Stimulated activated CD4-positive, alpha-beta T cell treated with anti-CD3 and anti-CD28 coated beads, Interleukin-15, amount 100 ng/mL, for 1 hour (primary cell): ENCODE results near the gene CDRT15L2.
"Not testable (repeated sequence)": the region's sequence is repeated elsewhere in the genome, so short reads cannot be mapped to it uniquely, and the experiment has no call there.

Experiments used
- DNase-seq, 2 donors: peaks; one replicate each; pipeline ENCODE4 v3.0.0-alpha.2; 2020; ENCODE audit warnings: low read depth in 1 of 2, low spot score in 1 of 2

Gene CDRT15L2

DNA sequence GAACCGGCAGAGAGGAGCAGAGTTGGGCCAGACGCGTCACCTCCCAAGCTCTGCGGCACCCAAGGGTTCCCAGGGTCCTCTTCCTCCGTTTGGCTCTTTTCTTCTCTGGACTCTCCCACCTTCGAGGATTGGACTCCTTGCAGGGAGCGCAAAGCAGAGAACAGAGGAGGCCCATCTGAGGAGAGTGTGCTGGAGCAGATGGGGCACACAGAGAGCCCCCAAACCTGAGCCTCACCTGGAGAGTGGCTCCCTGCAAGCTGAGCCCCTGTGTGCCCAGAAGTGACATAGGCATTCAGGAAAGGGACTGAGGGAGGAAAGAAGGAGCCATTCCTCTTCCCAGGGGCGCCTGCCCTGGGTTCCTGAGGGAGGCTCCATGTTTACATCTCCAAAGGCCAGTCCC lies 6.3 kb upstream of the CDRT15L2 start:
- DNase-seq: not testable (repeated sequence)

DNA sequence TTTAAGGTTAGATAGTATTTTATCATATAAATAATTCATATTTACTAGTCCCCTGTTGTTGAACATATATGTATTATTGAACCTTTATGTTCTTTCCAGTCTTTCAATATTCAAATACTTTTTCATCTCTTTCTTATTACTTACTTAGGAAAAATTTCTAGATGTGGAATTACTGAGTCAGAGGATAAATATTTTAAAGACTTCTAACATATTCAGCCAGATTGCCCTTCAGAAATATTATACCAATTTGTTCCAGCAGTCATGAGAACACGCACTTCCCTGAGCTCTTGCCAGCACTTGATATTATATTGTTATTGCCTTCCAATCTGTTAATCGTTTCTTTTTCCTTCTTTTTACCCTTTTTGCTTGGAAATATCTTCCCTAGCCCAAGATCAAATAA lies 4.5 kb upstream of the CDRT15L2 start:
- DNase-seq: not testable (repeated sequence)

DNA sequence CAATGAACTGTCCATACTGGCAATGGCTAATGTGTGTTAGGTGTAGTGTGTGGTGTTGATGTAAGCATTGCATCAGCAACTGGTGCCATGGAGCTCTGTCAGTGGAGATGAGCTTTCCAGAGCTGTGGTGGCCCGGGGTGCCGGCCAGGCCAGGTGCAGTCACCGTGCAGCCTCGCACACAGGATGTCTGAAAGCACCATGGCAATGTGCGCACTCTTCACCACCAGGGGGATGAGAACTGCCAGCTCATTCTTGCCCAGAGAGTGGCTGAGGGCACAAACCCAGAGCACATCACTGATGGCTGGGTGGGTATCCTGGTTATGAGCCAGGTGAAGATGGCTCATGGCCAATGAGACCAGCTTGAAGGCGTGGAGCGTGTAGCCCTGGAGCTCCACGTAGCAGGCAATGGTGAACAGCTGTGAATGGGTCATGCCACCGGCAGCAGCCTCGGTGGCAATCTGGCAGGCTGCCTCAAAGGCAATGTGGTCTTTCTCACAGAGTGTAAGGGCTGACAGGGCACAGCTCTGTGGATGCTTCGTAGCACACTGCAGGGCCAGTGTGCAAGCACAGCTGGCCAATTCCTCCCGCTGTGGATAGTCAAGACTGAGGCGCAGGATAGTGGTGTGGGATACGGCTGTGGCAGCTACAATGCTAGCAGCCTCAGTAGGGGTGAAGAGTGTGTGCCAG lies 4.5 kb downstream of the CDRT15L2 start:
- DNase-seq: not testable (repeated sequence)

GRCh38 chr17:20588744-20589453 lies 9.4 kb downstream of the CDRT15L2 start:
- not testable (repeated sequence) for DNase-seq

GRCh38 chr17:20589454-20589810 lies 9.9 kb downstream of the CDRT15L2 start:
- not testable (repeated sequence) for DNase-seq

GRCh38 chr17:20591040-20591439 lies 11.5 kb downstream of the CDRT15L2 start:
- not testable (repeated sequence) for DNase-seq

- not testable (repeated sequence) for DNase-seq
These were observed 26.0 kb downstream of the CDRT15L2 start for GRCh38 chr17:20605568-20605967.

DNA sequence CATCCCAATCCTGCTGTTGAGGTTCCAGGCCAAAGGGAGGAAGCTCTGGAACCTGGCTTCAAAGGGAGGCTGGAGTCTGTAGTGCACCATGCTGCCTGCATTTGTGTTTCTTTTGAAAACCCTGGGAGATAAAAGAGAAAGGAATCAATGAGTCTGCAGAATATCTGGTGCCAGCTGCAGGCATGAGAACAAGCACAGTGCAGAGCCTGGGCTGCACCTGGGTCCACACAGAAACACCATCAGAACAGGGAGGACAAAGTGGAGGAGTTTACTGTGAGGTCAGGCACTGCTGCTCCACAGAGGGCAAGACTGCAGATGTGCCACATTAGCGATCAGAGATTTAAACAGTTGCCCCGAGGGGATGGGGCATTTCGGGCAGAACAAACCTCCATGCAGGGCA lies 30.0 kb downstream of the CDRT15L2 start:
- DNase-seq: not testable (repeated sequence)

GRCh38 chr17:20611309-20611708 lies 31.8 kb downstream of the CDRT15L2 start:
- DNase-seq: no peak

DNA sequence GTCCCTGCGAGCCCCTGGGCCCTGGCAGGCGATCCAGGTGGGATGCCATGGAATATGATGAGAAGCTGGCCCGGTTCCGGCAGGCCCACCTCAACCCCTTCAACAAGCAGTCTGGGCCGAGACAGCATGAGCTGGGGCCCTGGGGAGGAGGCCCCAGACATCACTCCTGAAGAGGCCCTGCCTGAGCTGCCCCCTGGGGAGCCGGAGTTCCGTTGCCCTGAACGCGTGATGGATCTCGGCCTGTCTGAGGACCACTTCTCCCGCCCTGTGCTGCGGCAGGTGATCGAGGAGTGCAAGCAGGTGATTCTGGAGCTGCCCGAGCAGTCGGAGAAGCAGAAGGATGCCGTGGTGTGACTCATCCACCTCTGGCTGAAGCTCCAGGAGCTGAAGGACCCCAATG lies 33.1 kb downstream of the CDRT15L2 start:
- DNase-seq: no peak

DNA sequence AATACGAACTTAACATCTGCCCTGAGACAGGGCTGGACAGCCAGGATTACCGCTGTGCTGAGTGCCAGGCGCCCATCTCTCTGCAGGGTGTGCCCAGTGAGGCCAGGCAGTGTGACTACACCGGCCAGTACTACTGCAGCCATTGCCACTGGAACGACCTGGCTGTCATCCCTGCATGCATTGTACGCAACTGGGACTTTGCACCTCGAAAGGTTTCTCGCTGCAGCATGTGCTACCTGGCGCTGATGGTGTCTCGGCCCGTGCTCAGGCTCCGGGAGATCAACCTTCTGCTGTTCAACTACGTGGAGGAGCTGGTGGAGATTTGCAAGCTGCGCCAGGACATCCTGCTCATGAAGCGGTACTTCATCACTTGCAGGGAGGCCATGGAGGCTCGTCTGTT lies 33.7 kb downstream of the CDRT15L2 start:
- no peak for DNase-seq

- DNase-seq: no peak
These were observed 34.4 kb downstream of the CDRT15L2 start for GRCh38 chr17:20613905-20614304.

DNA sequence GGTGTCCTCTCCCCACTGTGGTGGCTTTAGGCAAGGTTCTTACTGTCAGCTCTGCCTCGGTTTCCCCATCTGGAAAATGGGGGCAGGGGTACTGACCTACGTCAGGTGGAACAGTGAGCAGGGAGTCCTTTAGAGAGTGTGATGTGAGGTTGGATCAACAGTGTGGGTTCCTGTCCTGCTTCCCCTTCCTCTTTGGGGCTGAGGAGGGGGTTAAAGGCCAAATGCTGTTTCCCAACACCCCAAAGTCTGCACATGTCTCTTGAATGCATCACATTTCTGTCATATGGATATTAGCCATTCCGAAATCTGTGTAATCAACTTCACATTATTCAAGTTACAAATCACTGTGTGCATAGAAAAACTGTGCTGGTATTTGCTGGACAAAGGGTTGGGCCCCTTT lies 35.9 kb downstream of the CDRT15L2 start:
- DNase-seq: not testable (repeated sequence)
